Measurements from ENCODE around the gene TRAIP. TPM values are rescaled to one million over a fixed set of nuclear protein-coding genes. Genes with fewer than 3 reads are reported as not detected.

Gene TRAIP
- total RNA-seq, 2 experiments from 2014 or later, result 19.3 to 21.0 TPM

DNA sequence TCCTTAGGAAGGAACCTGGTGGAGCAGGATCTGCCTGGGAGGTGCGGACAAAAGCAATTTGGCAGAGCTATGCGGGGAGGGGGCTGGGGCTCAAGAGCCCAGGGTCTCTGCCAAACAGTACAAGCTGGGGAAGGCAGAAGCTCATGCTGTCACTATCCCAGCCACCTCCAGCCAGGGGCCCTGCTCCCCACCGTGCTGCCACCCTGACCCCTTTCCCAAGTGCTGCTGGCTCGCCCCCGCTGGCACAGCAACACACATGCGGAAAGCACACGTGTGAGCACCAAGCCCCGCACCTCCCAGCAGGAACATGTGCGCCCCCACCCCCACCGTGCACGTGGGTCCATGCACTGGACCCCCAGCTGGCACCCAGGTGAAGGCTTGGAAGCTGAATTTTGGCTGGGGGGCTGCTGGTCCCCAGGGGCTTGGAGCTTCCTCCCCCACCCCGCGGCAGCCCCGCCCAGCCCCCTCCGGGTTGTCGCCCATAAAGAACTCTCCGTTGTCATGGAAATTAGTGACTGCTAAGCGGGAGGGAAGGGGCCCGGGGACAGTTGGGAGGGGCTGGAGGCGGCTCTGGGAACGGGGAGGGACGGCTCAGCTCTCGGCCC, 12.6 kb upstream of the TRAIP start:
- Mint-ChIP-seq H3K36me3 (ENCODE audit: low read depth) (no peaks in the 10 kb centered on the region), H3K27me3 (peaks cover 43% of the 10 kb centered on the region), H3K4me1 (no peaks in the 10 kb centered on the region), H3K27ac (no peak overlapping the region), H3K9me3 (no peaks in the 10 kb centered on the region), H3K4me3 (no peak overlapping the region)
- ChIA-PET POLR2A (interaction anchor here (1.1 to 1.8 kb wide), 2 partner anchors 10 to 13 kb away, joined by 4 to 5 read pairs; partner anchors contain the start of gene TRAIP), CTCF (interaction anchor here (0.7 to 1.4 kb wide), 2 partner anchors 12 to 66 kb away, joined by 3 read pairs; no protein-coding TSS in a partner anchor)
- DNase-seq, result no peak

DNA sequence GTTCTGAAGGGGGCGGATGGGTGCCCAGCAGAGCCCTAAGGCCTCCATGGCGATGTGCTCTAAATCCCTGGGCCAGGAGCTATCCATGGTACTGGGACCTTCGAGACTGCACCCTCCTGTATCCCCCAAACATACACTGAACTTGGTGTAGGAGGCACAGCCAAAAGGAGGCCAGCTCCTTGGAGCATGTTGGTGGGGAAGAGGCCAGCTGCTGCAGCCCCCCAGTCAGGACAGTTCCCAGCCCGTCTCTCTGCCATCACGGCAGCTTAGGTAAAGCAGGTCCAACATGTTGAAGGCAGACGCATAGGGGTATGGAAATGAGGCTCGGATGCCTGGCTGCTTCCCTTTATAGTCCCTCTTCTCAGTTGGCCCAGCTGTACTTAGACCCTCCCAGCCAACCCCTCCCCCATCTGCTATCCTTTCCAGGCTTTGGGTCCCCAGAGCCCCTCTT, 11.5 kb upstream of the TRAIP start:
- DNase-seq, result peak; percentile 29
- Mint-ChIP-seq H3K27me3 (peaks cover 48% of the 10 kb centered on the region), H3K9me3 (no peaks in the 10 kb centered on the region), H3K4me3 (no peak overlapping the region), H3K36me3 (ENCODE audit: low read depth) (no peaks in the 10 kb centered on the region), H3K4me1 (no peaks in the 10 kb centered on the region), H3K27ac (no peak overlapping the region)
- ChIA-PET POLR2A (interaction anchor here (0.8 kb wide), 1 partner anchor 72 kb away, joined by 3 read pairs; the partner anchor contains the start of gene RBM6), CTCF (interaction anchor here (1.4 to 1.7 kb wide), 2 partner anchors 29 to 65 kb away, joined by 3 to 7 read pairs; no protein-coding TSS in a partner anchor)

DNA sequence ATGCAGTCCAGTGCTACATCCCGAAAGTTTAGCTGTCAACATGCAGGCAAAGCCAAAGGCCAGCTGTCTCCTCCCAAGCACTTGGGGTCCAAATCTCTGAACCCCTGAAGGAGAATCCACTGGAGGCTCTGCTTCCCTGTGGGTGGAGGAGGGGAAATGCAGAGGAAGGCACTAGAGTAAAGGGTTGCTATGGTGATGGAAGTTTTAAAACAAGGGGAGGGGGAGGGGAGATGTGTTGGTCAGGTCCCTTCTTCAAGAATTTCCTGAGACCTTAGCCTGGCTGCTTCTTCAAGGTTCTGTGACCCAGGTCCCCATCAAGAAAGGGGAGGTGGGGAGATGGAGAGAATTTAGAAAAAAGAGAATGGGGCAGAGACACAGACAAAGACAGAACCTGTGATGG, 11.0 kb upstream of the TRAIP start:
- Mint-ChIP-seq H3K9me3 (no peaks in the 10 kb centered on the region), H3K27me3 (peaks cover 50% of the 10 kb centered on the region), H3K27ac (no peak overlapping the region), H3K4me3 (no peak overlapping the region), H3K4me1 (no peaks in the 10 kb centered on the region), H3K36me3 (ENCODE audit: low read depth) (no peaks in the 10 kb centered on the region)
- CTCF ChIA-PET, result interaction anchor here (1.7 kb wide), 1 partner anchor 28 kb away, joined by 7 read pairs; no protein-coding TSS in a partner anchor
- no peak for DNase-seq
- POLR2A ChIA-PET, result interaction anchor here (0.8 to 1.1 kb wide), 2 partner anchors 9 to 73 kb away, joined by 3 read pairs; partner anchors contain the start of gene RBM6

DNA sequence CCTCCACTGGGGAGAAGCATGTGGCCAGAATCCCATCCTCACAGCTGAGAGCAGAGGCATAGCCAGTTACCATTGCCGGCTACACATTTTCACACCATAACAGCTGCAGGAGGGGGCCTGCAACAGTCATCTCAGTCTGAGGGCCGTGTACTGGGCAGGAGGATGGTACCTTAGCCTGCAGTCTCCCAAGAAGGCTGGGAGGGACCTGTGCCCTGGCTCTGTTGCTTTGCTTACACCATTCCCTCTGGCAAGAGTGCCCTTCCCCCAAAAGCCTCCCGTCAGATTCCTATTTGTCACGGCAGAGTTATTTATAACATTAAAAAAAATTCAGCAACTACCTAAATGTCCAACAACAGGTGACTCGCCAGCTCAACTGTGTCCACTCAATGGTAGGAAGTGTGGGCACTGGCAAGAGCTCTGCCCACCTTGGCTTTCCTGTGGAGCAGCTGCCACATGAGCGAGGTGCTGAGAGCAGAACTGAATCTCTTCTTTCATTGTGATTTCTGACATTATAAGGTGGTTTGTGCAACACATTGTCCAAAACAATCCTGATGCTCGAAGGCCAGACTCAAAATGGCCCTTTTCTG, 8.9 kb upstream of the TRAIP start:
- Mint-ChIP-seq H3K4me1 (no peaks in the 10 kb centered on the region), H3K36me3 (ENCODE audit: low read depth) (no peaks in the 10 kb centered on the region), H3K4me3 (no peak overlapping the region), H3K27ac (no peak overlapping the region), H3K9me3 (no peaks in the 10 kb centered on the region), H3K27me3 (peaks cover 39% of the 10 kb centered on the region)
- no peak for DNase-seq
- ChIA-PET CTCF (no interaction called here), POLR2A (no interaction called here)

DNA sequence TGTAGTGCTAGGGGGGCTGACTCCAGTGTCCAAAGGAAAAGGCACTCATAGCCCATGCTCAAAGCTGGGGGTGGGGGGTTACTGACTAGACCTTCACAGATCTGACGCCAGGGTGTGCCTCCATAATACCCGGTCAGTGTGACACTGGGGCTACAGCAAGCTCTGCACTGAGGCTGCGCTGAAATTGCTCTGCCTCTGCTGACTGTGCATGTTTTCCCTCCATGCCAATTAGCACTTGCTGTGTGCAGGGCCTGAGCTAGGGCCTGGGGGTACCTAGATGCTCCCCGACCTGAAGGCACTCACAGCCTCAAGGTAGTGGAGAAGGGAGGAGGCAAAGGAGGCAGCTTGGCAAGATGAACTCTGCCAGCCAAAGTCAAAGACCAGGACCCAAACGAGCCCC, 8.1 kb upstream of the TRAIP start:
- POLR2A ChIA-PET, result no interaction called here
- no peak overlapping the region for H3K27ac Mint-ChIP-seq
- no peak for DNase-seq
- CTCF ChIA-PET, result no interaction called here
- no peaks in the 10 kb centered on the region for H3K36me3 Mint-ChIP-seq (ENCODE audit: low read depth)
- H3K4me1 Mint-ChIP-seq, result no peaks in the 10 kb centered on the region
- H3K4me3 Mint-ChIP-seq, result no peak overlapping the region
- no peaks in the 10 kb centered on the region for H3K9me3 Mint-ChIP-seq
- peaks cover 34% of the 10 kb centered on the region for H3K27me3 Mint-ChIP-seq

DNA sequence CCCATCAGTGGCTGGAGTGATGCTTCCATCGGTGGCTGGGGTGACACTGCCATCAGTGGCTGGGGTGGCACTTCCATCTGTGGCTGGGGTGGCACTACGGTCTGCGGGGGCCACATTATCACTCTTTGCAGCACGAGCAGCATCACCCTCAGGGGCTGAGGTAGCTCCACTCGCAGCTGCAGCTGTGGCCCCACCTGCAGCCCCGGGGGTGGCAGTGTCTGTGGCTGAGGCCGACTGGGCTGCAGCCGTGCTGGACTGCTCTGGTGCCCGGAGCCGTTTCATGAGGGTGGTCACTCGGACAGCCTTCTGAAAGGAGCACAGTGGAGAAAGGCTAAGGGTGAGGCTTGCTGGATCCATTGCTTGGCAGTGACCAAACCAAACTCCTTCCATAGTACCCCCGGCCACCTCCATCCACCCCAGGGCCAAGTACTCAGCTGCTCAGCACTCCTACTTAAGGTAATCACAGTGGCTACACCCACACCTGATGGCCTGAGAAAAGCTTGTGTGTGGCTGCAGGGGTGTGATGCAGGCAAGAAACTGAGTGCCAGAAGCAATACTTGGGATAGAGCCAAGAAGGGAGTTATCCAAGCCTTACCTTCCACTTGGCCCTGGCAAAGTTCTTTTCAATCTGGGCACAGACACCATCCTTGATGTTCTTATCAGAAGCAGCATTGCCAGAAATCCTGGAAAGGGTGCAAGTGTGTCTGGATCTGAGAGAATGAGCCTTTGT, 3.4 kb upstream of the TRAIP start:
- H3K36me3 Mint-ChIP-seq (ENCODE audit: low read depth), result no peaks in the 10 kb centered on the region
- no peak overlapping the region for H3K27ac Mint-ChIP-seq
- CTCF ChIA-PET, result interaction anchor here (0.9 kb wide), 1 partner anchor 58 kb away, joined by 3 read pairs; no protein-coding TSS in a partner anchor
- POLR2A ChIA-PET, result no interaction called here
- H3K4me3 Mint-ChIP-seq, result no peak overlapping the region
- H3K9me3 Mint-ChIP-seq, result no peaks in the 10 kb centered on the region
- DNase-seq, result no peak
- H3K27me3 Mint-ChIP-seq, result peaks cover 9% of the 10 kb centered on the region
- peaks cover 11% of the 10 kb centered on the region for H3K4me1 Mint-ChIP-seq

DNA sequence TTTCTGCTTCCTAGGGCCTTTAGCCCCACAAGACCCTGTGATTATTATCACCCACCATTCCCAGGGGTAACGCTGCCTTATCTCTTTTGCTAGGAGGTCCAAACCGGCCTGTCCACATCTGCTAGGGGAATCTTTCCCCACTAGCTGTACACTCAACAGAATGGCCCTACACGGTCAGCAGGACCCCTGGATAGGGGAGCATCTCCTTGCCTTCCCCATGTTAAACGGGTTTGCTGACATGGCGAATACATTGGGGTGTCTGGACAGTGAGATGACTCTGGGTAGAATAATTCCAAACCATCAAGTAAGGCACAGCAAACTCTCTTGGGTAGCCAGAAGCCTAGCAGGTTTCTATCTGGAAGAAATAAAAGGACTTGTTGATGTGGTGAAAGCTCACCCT, 702 bp downstream of the TRAIP start:
- Mint-ChIP-seq H3K9me3 (no peaks in the 10 kb centered on the region), H3K4me3 (peak overlapping the region; percentile 91), H3K4me1 (peaks cover 19% of the 10 kb centered on the region), H3K36me3 (ENCODE audit: low read depth) (peaks cover 2% of the 10 kb centered on the region), H3K27me3 (no peaks in the 10 kb centered on the region), H3K27ac (peak overlapping the region; percentile 76)
- ChIA-PET POLR2A (interaction anchor here (0.9 to 2.2 kb wide), 8 partner anchors 10 to 131 kb away, joined by 3 to 9 read pairs (median 4); partner anchors contain the start of genes CAMKV, GMPPB and UBA7), CTCF (interaction anchor here (0.8 to 4.2 kb wide), 3 partner anchors 16 to 53 kb away, joined by 3 to 16 read pairs (median 3); no protein-coding TSS in a partner anchor)
- no peak for DNase-seq

DNA sequence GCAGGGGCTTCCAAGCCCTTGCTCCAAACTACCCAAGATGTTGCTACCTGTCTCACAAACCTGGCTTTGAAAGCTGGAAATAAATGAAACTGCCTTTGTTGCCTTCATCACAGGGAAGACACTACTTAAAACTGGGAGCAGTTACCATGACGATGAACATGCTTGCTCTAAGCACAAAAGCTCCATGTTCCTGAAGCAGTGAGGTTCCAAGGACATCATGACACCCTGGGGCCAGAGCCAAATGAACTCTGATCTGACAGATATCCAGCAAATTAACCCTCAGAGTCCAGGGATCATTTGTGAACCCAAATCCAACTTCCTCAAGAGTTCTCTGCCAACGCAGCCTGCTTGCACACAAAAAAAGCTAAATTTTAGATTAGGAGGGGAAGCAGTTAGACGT, 10.7 kb downstream of the TRAIP start:
- Mint-ChIP-seq H3K27me3 (no peaks in the 10 kb centered on the region), H3K9me3 (no peaks in the 10 kb centered on the region), H3K27ac (no peak overlapping the region), H3K4me3 (no peak overlapping the region), H3K4me1 (no peaks in the 10 kb centered on the region), H3K36me3 (ENCODE audit: low read depth) (peaks cover 15% of the 10 kb centered on the region)
- CTCF ChIA-PET, result interaction anchor here (0.6 to 1.8 kb wide), 2 partner anchors 43 to 87 kb away, joined by 3 to 8 read pairs; partner anchors contain the start of gene INKA1
- POLR2A ChIA-PET, result interaction anchor here (0.7 to 1.2 kb wide), 3 partner anchors 9 to 11 kb away, joined by 3 read pairs; partner anchors contain the start of gene TRAIP
- DNase-seq, result no peak

DNA sequence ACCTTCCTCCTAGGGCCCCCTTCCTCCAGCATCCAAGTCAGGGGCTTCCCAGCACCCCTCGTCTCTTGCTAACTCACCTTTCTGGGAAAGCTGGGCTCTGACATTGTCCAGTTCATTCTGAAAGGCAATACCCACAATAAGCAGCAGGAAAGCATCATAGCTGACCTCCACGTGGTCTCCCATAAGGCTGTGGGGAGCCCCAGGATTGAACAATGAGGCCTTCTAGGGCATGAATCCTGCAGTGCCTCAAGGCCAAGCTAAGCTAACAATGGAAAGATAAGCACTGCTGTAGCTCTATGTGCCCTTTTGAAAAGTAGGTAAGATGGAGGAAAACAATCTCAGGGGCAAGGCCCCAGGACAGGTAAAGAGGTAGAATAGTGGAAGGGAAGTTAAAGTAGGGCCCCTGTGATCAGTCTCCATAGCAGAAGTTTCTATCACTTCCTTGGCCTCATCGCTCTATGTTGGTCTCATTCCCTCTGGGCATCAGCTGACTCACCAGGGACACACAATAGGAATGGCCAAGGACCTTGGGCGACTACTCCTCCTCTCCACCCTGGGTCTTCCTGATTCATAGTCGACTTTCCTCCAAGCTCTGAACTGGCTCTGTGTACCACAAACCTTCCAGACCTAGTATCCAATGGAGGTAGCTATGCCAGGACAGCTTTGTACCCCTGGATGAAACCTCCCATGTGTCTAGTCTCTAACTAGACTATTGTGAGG, 11.7 kb downstream of the TRAIP start:
- POLR2A ChIA-PET, result interaction anchor here (1.2 kb wide), 1 partner anchor 11 kb away, joined by 3 read pairs; no protein-coding TSS in a partner anchor
- Mint-ChIP-seq H3K4me1 (no peaks in the 10 kb centered on the region), H3K4me3 (no peak overlapping the region)

DNA sequence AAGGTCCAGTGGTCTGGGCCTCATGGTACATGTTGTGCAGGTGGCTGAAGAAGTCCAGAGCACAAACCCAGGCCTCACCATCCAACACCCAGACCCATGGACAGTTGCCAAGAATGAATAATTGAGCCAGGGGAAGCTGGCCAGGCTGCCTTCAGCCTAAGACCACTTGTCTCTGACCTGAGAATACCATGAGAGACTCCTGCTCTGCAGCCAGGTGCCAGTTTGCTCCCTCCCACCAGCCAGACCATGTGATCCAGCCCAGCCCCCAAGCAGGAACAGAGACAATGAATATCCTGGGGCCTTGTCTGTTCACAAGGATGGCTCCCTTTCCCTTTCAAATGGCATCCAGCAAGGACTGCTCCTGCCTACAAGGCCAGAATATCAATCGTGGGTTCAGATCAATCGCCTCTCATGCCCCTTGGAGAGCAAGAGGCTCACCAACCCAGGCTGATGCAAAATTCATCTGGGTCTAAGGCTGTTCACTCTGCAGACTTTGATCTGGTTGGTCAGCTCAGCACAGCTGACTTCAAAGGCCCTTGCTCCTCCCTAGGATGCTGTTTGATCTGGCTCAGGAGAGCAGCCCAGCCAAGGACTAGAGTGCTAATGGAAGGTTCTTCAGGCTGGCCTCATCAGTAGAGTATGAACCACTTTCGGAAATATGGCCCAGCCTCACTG, 13.4 kb downstream of the TRAIP start:
- peaks cover 1% of the 10 kb centered on the region for H3K4me1 Mint-ChIP-seq
- no peaks in the 10 kb centered on the region for H3K9me3 Mint-ChIP-seq
- no peaks in the 10 kb centered on the region for H3K27me3 Mint-ChIP-seq
- no peak overlapping the region for H3K4me3 Mint-ChIP-seq
- H3K36me3 Mint-ChIP-seq (ENCODE audit: low read depth), result peaks cover 19% of the 10 kb centered on the region
- H3K27ac Mint-ChIP-seq, result no peak overlapping the region
- DNase-seq, result no peak
- ChIA-PET CTCF (interaction anchor here (5.5 kb wide), 1 partner anchor 39 kb away, joined by 104 read pairs; the partner anchor contains the start of gene INKA1), POLR2A (no interaction called here)

More for the DNA sequence above, 11.7 kb downstream of the TRAIP start:
- Mint-ChIP-seq H3K36me3 (ENCODE audit: low read depth) (peaks cover 15% of the 10 kb centered on the region), H3K9me3 (no peaks in the 10 kb centered on the region), H3K27me3 (no peaks in the 10 kb centered on the region), H3K27ac (no peak overlapping the region)
- CTCF ChIA-PET, result interaction anchor here (0.8 to 1.8 kb wide), 3 partner anchors 42 to 173 kb away, joined by 3 to 8 read pairs (median 4); partner anchors contain the start of gene INKA1
- no peak for DNase-seq

DNA sequence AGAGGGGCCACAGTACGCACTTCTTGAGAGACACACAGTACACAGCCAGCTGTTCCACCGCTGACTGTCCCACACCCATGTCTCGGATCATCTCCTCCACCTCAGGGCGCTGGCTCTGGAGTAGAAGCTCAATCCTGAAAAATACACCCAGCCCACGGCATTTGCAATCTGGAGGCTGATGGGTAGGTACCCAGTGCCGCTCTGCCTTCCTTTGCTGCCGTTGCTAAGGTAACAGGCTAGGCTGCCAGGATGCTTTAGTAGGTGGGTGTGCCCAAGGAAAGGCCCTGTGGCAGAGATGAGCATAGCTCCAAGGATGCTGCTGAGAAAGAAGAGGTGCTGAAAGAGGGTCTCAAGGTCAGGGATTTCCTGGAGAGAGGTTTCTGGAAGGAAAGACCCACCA, 14.6 kb downstream of the TRAIP start:
- Mint-ChIP-seq H3K27ac (no peak overlapping the region), H3K27me3 (no peaks in the 10 kb centered on the region), H3K4me1 (peaks cover 1% of the 10 kb centered on the region), H3K9me3 (no peaks in the 10 kb centered on the region), H3K4me3 (no peak overlapping the region), H3K36me3 (ENCODE audit: low read depth) (peaks cover 22% of the 10 kb centered on the region)
- ChIA-PET CTCF (interaction anchor here (0.6 to 5.5 kb wide), 4 partner anchors 12 to 260 kb away, joined by 3 to 104 read pairs (median 3); partner anchors contain the start of gene INKA1), POLR2A (no interaction called here)
- no peak for DNase-seq
